PC-9 (cell line): ENCODE data around the gene STATH. TPM values are rescaled to one million over a fixed set of nuclear protein-coding genes. Genes with fewer than 3 reads are reported as not detected.

ENCODE experiments used
- BruUV-seq: library from RNA; stranded (reverse); fragments of 400-500 nt; replicated peaks from 2 replicates; lab custom pipeline; 2021; lab: Mats Ljungman, UMichigan
- CTCF ChIA-PET: fragments of 300-600 bp; sonication (Branson Sonifier 250); formaldehyde crosslinking; loops from one replicate; lab custom pipeline; 2022; ENCODE audit warnings: antibody characterized with exemption; lab: Charles Lee
- POLR2A ChIA-PET: fragments of 300-600 bp; sonication (Branson Sonifier 250); formaldehyde crosslinking; loops from one replicate; lab custom pipeline; 2022; ENCODE audit warnings: antibody characterized with exemption; ENCODE audit not compliant: unreplicated experiment; lab: Charles Lee
- DNase-seq, 2 experiments: peaks; one replicate each; pipeline versions ENCODE4 v3.0.0 to v3.0.0-alpha.2; 2015 to 2022; ENCODE audit warnings: mixed read lengths in 1 of 2
- H2AFZ ChIP-seq: fragments of 200-600 bp; sonication (generic); 2 replicates; pipeline ENCODE4 v1.8.1; 2017; ENCODE audit warnings: antibody characterized with exemption
- H3F3A ChIP-seq: fragments of 200-600 bp; sonication (generic); 2 replicates; pipeline ENCODE4 v1.8.1; 2017; ENCODE audit warnings: antibody characterized with exemption, mild to moderate bottlenecking, low read depth; ENCODE audit not compliant: insufficient read depth
- H3K27ac ChIP-seq: fragments of 200-600 bp; sonication (generic); 2 replicates; pipeline ENCODE4 v1.6.1; 2016; ENCODE audit warnings: mixed run types
- H3K27me3 ChIP-seq: fragments of 200-600 bp; sonication (generic); 2 replicates; pipeline ENCODE4 v1.6.1; 2016; ENCODE audit warnings: low read depth, mixed run types; ENCODE audit not compliant: insufficient read depth
- H3K36me3 ChIP-seq: fragments of 200-600 bp; sonication (generic); 2 replicates; pipeline ENCODE4 v1.6.1; 2016; ENCODE audit warnings: low read depth, mixed run types
- H3K4me1 ChIP-seq: fragments of 200-600 bp; sonication (generic); replicated peaks from 2 replicates; pipeline ENCODE4 v1.6.1; 2016; ENCODE audit warnings: mixed run types; ENCODE audit not compliant: insufficient read depth
- H3K4me2 ChIP-seq: fragments of 200-600 bp; sonication (generic); 2 replicates; pipeline ENCODE4 v1.6.1; 2017; ENCODE audit warnings: mixed run types
- H3K4me3 ChIP-seq: fragments of 200-600 bp; sonication (generic); 2 replicates; pipeline ENCODE4 v1.6.1; 2016; ENCODE audit warnings: mixed run types
- H3K79me2 ChIP-seq: fragments of 200-600 bp; sonication (generic); 2 replicates; pipeline ENCODE4 v1.6.1; 2017; ENCODE audit warnings: low read depth, mixed run types
- H3K9me2 ChIP-seq: fragments of 200-600 bp; sonication (generic); 2 replicates; pipeline ENCODE4 v1.8.1; 2017; ENCODE audit warnings: mild to moderate bottlenecking; ENCODE audit not compliant: insufficient read depth
- H3K9me3 ChIP-seq: fragments of 200-600 bp; sonication (generic); 2 replicates; pipeline ENCODE4 v1.8.1; 2016; ENCODE audit warnings: low read depth; ENCODE audit not compliant: insufficient read depth
- H4K20me1 ChIP-seq: fragments of 200-600 bp; sonication (generic); 2 replicates; pipeline ENCODE4 v1.8.1; 2017; ENCODE audit not compliant: insufficient read depth
- EZH2 ChIP-seq: fragments of 200-600 bp; sonication (generic); IDR thresholded peaks from 2 replicates; pipeline ENCODE4 v1.8.0; 2017; ENCODE audit warnings: antibody characterized with exemption, low read depth
- intact Hi-C: fragments of 100-400 bp; cut with micrococcal nuclease; formaldehyde crosslinking; loops from one replicate; pipeline ENCODE4 v1.10.0; 2022; ENCODE audit not compliant: unreplicated experiment
- total RNA-seq: library from RNA; stranded (reverse); gene quantifications from 2 replicates; pipeline ENCODE4 v1.2.3, GENCODE V29; 2021
- TF ChIP-seq, protein P1 (sequence below): fragments of 200-600 bp; sonication (generic); conservative IDR thresholded peaks from 2 replicates; pipeline ENCODE4 v1.6.1; 2017; ENCODE audit warnings: mixed run types, antibody characterized with exemption, mild to moderate bottlenecking, moderate library complexity

The STATH gene
- total RNA-seq, 1 experiment from 2014 or later: not detected

DNA sequence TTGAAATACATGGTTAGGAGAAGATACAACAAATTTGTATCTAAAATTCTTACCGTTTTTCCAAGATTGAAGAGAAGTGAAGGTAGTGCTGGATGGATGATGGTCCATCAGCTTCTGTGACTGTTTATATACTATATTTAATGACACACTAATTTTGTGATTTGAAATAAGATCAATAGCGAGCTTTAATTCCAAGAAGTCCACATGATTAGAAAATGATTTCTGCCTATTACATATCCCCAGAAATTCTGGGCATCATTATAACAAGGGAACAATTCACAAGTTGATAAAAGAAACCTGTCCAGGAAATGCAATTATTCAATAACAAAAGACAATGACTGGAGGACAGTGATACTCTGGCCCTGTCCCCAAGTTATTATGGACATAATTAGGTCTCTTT is 30.1 kb upstream of the STATH start, which contains the start of gene CSN2:
CSN2 (minus strand) TSS at position 101 of the 400 bp plus-strand sequence. CDS start 4,733 bp downstream, outside the sequence.
- H3K27me3 ChIP-seq: no peaks in the 10 kb centered on the region
- no peaks in the 10 kb centered on the region for H3K9me2 ChIP-seq
- H4K20me1 ChIP-seq: no peaks in the 10 kb centered on the region
- ChIA-PET POLR2A (no interaction called here), CTCF (no interaction called here)
- TF ChIP-seq EZH2: no peak
- TF ChIP-seq, protein P1, sequence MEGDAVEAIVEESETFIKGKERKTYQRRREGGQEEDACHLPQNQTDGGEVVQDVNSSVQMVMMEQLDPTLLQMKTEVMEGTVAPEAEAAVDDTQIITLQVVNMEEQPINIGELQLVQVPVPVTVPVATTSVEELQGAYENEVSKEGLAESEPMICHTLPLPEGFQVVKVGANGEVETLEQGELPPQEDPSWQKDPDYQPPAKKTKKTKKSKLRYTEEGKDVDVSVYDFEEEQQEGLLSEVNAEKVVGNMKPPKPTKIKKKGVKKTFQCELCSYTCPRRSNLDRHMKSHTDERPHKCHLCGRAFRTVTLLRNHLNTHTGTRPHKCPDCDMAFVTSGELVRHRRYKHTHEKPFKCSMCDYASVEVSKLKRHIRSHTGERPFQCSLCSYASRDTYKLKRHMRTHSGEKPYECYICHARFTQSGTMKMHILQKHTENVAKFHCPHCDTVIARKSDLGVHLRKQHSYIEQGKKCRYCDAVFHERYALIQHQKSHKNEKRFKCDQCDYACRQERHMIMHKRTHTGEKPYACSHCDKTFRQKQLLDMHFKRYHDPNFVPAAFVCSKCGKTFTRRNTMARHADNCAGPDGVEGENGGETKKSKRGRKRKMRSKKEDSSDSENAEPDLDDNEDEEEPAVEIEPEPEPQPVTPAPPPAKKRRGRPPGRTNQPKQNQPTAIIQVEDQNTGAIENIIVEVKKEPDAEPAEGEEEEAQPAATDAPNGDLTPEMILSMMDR: no peak
- no peaks in the 10 kb centered on the region for H3F3A ChIP-seq
- no peaks in the 10 kb centered on the region for H3K9me3 ChIP-seq
- no peaks in the 10 kb centered on the region for H3K79me2 ChIP-seq
- H3K4me3 ChIP-seq: no peak within 1 kb of the TSS
- H3K27ac ChIP-seq: no peak within 1 kb of the TSS
- BruUV-seq: no TSS peak
- H3K36me3 ChIP-seq: no peaks in the 10 kb centered on the region
- intact Hi-C loops: no loop called here
- no peak for DNase-seq
- H2AFZ ChIP-seq: no peak within 1 kb of the TSS
- no peaks in the 10 kb centered on the region for H3K4me1 ChIP-seq
- H3K4me2 ChIP-seq: no peak within 1 kb of the TSS

DNA sequence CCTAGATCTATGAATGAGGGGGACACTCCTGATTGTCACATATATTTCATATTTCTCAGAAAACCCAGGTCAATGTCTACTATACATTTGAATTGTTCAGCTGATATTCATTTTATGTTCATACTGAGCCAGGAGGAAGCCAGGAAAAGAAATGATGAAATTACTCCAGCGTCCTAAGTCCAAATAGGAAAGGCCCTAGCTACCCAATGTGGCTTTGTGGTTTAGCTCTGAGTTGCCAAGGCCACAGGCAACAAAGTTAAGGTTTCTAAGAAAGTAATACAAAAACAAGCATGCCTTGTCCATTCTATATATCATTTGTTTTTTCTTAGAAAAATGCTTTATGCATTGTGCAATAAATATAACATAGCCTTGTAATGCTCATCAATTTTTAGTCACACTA is 25.7 kb upstream of the STATH start:
- H3F3A ChIP-seq: no peaks in the 10 kb centered on the region
- no peaks in the 10 kb centered on the region for H3K79me2 ChIP-seq
- H3K4me1 ChIP-seq: no peaks in the 10 kb centered on the region
- TF ChIP-seq, protein P1: no peak
- no peak for TF ChIP-seq EZH2
- no peak overlapping the region for H3K4me2 ChIP-seq
- H3K9me2 ChIP-seq: no peaks in the 10 kb centered on the region
- no peaks in the 10 kb centered on the region for H3K9me3 ChIP-seq
- POLR2A ChIA-PET: no interaction called here
- no peak overlapping the region for H2AFZ ChIP-seq
- CTCF ChIA-PET: no interaction called here
- no peak overlapping the region for H3K27ac ChIP-seq
- no TSS peak for BruUV-seq
- intact Hi-C loops: no loop called here
- no peaks in the 10 kb centered on the region for H4K20me1 ChIP-seq
- no peaks in the 10 kb centered on the region for H3K36me3 ChIP-seq
- no peak overlapping the region for H3K4me3 ChIP-seq
- no peak for DNase-seq
- H3K27me3 ChIP-seq: no peaks in the 10 kb centered on the region

DNA sequence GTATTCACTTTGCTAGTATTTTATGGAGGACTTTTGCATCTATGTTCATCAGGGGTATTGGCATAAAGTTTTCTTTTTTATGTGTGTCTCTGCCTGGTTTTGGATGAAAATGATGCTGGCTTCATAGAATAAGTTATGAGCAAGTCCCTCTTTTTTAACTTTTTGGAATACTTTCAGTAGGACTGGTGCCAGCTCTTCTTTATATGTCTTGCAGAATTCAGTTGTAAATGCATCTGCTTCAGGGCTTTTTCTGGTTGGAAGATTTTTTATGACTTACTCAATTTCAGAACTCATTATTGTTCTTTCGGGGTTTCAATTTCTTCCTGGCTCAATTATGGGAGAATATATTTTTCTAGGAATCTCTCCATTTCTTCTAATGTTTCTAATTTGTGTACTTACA is 21.1 kb upstream of the STATH start:
- Histone ChIP-seq H4K20me1 (no peaks in the 10 kb centered on the region), H3K4me1 (no peaks in the 10 kb centered on the region), H2AFZ (no peak overlapping the region), H3K4me2 (no peak overlapping the region), H3K36me3 (no peaks in the 10 kb centered on the region), H3K9me3 (no peaks in the 10 kb centered on the region), H3K9me2 (no peaks in the 10 kb centered on the region), H3K27ac (no peak overlapping the region), H3F3A (no peaks in the 10 kb centered on the region), H3K79me2 (no peaks in the 10 kb centered on the region), H3K27me3 (no peaks in the 10 kb centered on the region), H3K4me3 (no peak overlapping the region)
- BruUV-seq: no TSS peak
- no peak for TF ChIP-seq EZH2
- TF ChIP-seq, protein P1: no peak
- ChIA-PET CTCF (interaction anchor here (0.6 kb wide), 1 partner anchor 9 kb away, joined by 3 read pairs; no protein-coding TSS in a partner anchor), POLR2A (no interaction called here)
- no peak for DNase-seq
- intact Hi-C loops: no loop called here
